Globus pallidus (tissue), 1 donor: ENCODE data around the gene UTP14C.
A peak's percentile ranks its signal among the peaks of the same experiment; 100 is the strongest.
"Not testable (repeated sequence)": the region's sequence is repeated elsewhere in the genome, so short reads cannot be mapped to it uniquely, and the experiment has no call there.

ENCODE experiments used
- DNase-seq: peaks from one replicate; pipeline ENCODE4 v3.0.0-alpha.2; 2015; ENCODE audit warnings: low spot score

Gene UTP14C

GRCh38 chr13:52024481-52024880, at the start of gene UTP14C:
Gene UTP14C (plus strand): TSS chr13:52024691. CDS start chr13:52028805, 4,114 bp downstream.
- no peak for DNase-seq

GRCh38 chr13:51976423-51976822, 48.1 kb upstream of the UTP14C start:
- no peak for DNase-seq

- DNase-seq, result no peak
Measured at GRCh38 chr13:51976890-51977289, 47.6 kb upstream of the UTP14C start.

GRCh38 chr13:51977625-51978024, 46.9 kb upstream of the UTP14C start:
- DNase-seq, result no peak

- DNase-seq, result no peak
Measured at GRCh38 chr13:51978796-51979556, 45.5 kb upstream of the UTP14C start.

GRCh38 chr13:51980908-51981307, 43.6 kb upstream of the UTP14C start:
- no peak for DNase-seq

GRCh38 chr13:51981355-51981754, 43.1 kb upstream of the UTP14C start:
- no peak for DNase-seq

GRCh38 chr13:51983292-51983691, 41.2 kb upstream of the UTP14C start:
- not testable (repeated sequence) for DNase-seq

- DNase-seq, result not testable (repeated sequence)
Measured at GRCh38 chr13:51984904-51985303, 39.6 kb upstream of the UTP14C start.

GRCh38 chr13:51988988-51989618, 35.4 kb upstream of the UTP14C start:
- no peak for DNase-seq

GRCh38 chr13:51993713-51994112, 30.8 kb upstream of the UTP14C start:
- no peak for DNase-seq

- peak; percentile 24 for DNase-seq
Measured at GRCh38 chr13:51995677-51996551, 28.6 kb upstream of the UTP14C start.

- DNase-seq, result no peak
Measured at GRCh38 chr13:51996641-51997040, 27.9 kb upstream of the UTP14C start.

GRCh38 chr13:51997186-51997585, 27.3 kb upstream of the UTP14C start:
- DNase-seq, result no peak

GRCh38 chr13:51997641-51998330, 26.7 kb upstream of the UTP14C start:
- DNase-seq, result no peak

- no peak for DNase-seq
Measured at GRCh38 chr13:51998723-51999509, 25.6 kb upstream of the UTP14C start.

GRCh38 chr13:51999510-51999911, 25.0 kb upstream of the UTP14C start:
- no peak for DNase-seq

GRCh38 chr13:51999921-52000320, 24.6 kb upstream of the UTP14C start:
- no peak for DNase-seq

- peak; percentile 33 for DNase-seq
Measured at GRCh38 chr13:52001120-52001731, 23.3 kb upstream of the UTP14C start.

- no peak for DNase-seq
Measured at GRCh38 chr13:52002361-52002760, 22.1 kb upstream of the UTP14C start.

GRCh38 chr13:52003541-52003940, 20.9 kb upstream of the UTP14C start:
- DNase-seq, result no peak
